Measurements from ENCODE around the gene GABARAPL2.
A peak's percentile ranks its signal among the peaks of the same experiment; 100 is the strongest.

The GABARAPL2 gene

GRCh38 chr16:75593825-75594820 is 27.9 kb downstream of the GABARAPL2 start:
- peaks cover 40% of the 10 kb centered on the region for H3K36me3 ChIP-seq (ENCODE audit: insufficient read depth, low read length)
- no peaks in the 10 kb centered on the region for H3K79me2 ChIP-seq (ENCODE audit: insufficient read depth, low read length)
- H4K20me1 ChIP-seq (ENCODE audit: insufficient read depth, low read length): 0 out of 2 replicates have a peak, but pooled peaks cover 3% of the 10 kb centered on the region
- no peaks in the 10 kb centered on the region for H3K27me3 ChIP-seq (ENCODE audit: insufficient read depth, low read length, poor library complexity)
- no peak overlapping the region for H3K4me3 ChIP-seq (ENCODE audit: low read depth in 1 of 2, low read length in 2 of 2)
- no peak overlapping the region for H2AFZ ChIP-seq (ENCODE audit: low read depth, low read length)
- H3K4me1 ChIP-seq (ENCODE audit: insufficient read depth, low read length): peaks cover 13% of the 10 kb centered on the region
- ATAC-seq (ENCODE audit: insufficient read depth, low read depth): peak; percentile 95
- DNase-seq: peak; percentile 55
- H3K4me2 ChIP-seq (ENCODE audit: insufficient read depth, low read length): 0 out of 2 replicates have a peak overlapping the region, but pooled peaks have one; percentile 7
- H3K9me3 ChIP-seq (ENCODE audit: insufficient read depth, low read length, severe bottlenecking): no peaks in the 10 kb centered on the region
- TF ChIP-seq EZH2 (IDR thresholded peaks at IDR 0.05; ENCODE audit: borderline replicate concordance, low read depth, low read length, severe bottlenecking): no peak
- TF ChIP-seq CTCF (IDR thresholded peaks at IDR 0.05; ENCODE audit: borderline replicate concordance, extremely low read depth, low read length, poor library complexity, severe bottlenecking): no peak
- peak overlapping the region; percentile 7; the same call in 1 of the 2 replicates for H3K9ac ChIP-seq (ENCODE audit: low read depth, low read length)
- H3K27ac ChIP-seq (ENCODE audit: low read length): peak overlapping the region; percentile 56

GRCh38 chr16:75599452-75600277 is 33.5 kb downstream of the GABARAPL2 start:
- ATAC-seq (ENCODE audit: insufficient read depth, low read depth) (no peak), DNase-seq (no peak)
- Histone ChIP-seq H3K4me3 (ENCODE audit: low read depth in 1 of 2, low read length in 2 of 2) (no peak overlapping the region), H3K36me3 (ENCODE audit: insufficient read depth, low read length) (peaks cover 75% of the 10 kb centered on the region), H3K27ac (ENCODE audit: low read length) (no peak overlapping the region), H3K79me2 (ENCODE audit: insufficient read depth, low read length) (no peaks in the 10 kb centered on the region), H4K20me1 (ENCODE audit: insufficient read depth, low read length) (no peaks in the 10 kb centered on the region), H3K9me3 (ENCODE audit: insufficient read depth, low read length, severe bottlenecking) (peaks cover 4% of the 10 kb centered on the region), H3K9ac (ENCODE audit: low read depth, low read length) (no peak overlapping the region), H2AFZ (ENCODE audit: low read depth, low read length) (no peak overlapping the region), H3K4me2 (ENCODE audit: insufficient read depth, low read length) (no peak overlapping the region), H3K27me3 (ENCODE audit: insufficient read depth, low read length, poor library complexity) (no peaks in the 10 kb centered on the region), H3K4me1 (ENCODE audit: insufficient read depth, low read length) (peaks cover 4% of the 10 kb centered on the region)
- TF ChIP-seq CTCF (IDR thresholded peaks at IDR 0.05; ENCODE audit: borderline replicate concordance, extremely low read depth, low read length, poor library complexity, severe bottlenecking) (no peak), EZH2 (IDR thresholded peaks at IDR 0.05; ENCODE audit: borderline replicate concordance, low read depth, low read length, severe bottlenecking) (no peak)

- H3K27ac ChIP-seq (ENCODE audit: low read length): no peak overlapping the region
- H3K9ac ChIP-seq (ENCODE audit: low read depth, low read length): no peak overlapping the region
- H3K4me1 ChIP-seq (ENCODE audit: insufficient read depth, low read length): no peaks in the 10 kb centered on the region
- DNase-seq (no peak), ATAC-seq (ENCODE audit: insufficient read depth, low read depth) (no peak)
- no peak overlapping the region for H3K4me2 ChIP-seq (ENCODE audit: insufficient read depth, low read length)
- H3K79me2 ChIP-seq (ENCODE audit: insufficient read depth, low read length): no peaks in the 10 kb centered on the region
- no peak overlapping the region for H3K4me3 ChIP-seq (ENCODE audit: low read depth in 1 of 2, low read length in 2 of 2)
- H4K20me1 ChIP-seq (ENCODE audit: insufficient read depth, low read length): no peaks in the 10 kb centered on the region
- H3K27me3 ChIP-seq (ENCODE audit: insufficient read depth, low read length, poor library complexity): no peaks in the 10 kb centered on the region
- H2AFZ ChIP-seq (ENCODE audit: low read depth, low read length): no peak overlapping the region
- peaks cover 82% of the 10 kb centered on the region for H3K36me3 ChIP-seq (ENCODE audit: insufficient read depth, low read length)
- TF ChIP-seq CTCF (IDR thresholded peaks at IDR 0.05; ENCODE audit: borderline replicate concordance, extremely low read depth, low read length, poor library complexity, severe bottlenecking): no peak
- peaks cover 4% of the 10 kb centered on the region for H3K9me3 ChIP-seq (ENCODE audit: insufficient read depth, low read length, severe bottlenecking)
These were observed 37.1 kb downstream of the GABARAPL2 start for GRCh38 chr16:75603241-75603640.

All from DND-41 (cell line).